CD4-positive, alpha-beta T cell treated with Interleukin-4 for 1 hour (primary cell): Measurements from ENCODE around the gene HOGA1.

Experiments used
- DNase-seq, 2 donors: peaks; one replicate each; pipeline ENCODE4 v3.0.0-alpha.2; 2020 to 2022

HOGA1 gene

DNA sequence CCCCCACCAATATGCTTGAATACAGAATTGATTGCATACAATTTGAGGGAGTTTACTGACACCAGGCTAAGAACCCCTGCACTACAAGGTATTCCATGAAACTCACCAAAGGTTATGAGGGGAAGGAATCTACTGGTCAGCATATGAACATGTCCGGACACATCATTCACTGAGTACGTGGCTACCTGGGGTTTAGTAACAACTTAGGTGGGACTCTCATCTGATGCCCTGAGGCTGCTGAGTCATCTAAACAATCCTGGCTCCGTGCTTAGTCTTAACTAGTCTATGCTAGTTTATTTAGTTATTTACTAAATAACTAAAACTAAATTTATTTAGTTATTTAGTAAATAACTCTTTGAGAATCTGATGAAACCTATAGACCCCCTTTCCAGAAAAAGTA lies 67.6 kb downstream of the HOGA1 start:
- no peak for DNase-seq

DNA sequence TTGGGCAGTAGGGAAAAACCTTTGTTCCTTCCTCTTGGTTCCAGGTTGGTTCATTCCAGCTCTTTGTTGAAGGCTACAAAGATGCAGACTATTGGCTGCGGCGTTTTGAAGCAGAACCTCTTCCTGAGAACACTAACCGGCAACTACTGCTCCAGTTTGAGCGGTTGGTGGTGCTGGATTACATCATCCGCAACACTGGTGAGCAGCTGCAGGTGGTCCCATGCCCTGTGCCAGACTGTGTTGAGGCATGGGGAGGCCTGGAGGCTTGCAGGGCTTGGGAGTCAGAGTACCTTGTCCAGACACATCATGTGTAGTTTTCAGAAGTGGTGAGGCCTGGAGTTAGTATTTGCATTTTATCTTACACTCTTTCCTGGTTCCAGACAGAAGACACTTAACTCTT lies 72.6 kb downstream of the HOGA1 start:
- DNase-seq = no peak

DNA sequence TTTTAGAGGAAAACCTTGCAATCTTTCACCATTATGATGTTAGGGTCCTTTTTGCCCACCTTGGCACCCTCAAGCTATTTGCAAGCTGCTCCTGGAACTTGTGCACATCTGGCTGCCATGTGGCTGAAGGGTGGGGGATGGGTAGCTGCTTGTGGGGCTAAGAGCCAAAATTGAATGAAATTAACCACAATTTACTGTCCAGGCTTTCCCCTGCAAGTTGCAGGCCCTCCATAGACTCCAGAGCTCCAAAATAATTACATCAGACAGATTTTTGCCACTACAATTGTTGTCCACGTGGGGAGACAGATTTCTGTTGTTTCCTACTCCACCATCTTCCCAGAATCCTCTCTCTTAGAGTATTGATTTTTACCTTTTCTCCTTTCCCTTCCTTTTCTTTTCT lies 75.4 kb downstream of the HOGA1 start:
- DNase-seq = no peak
